OCI-LY1 (cell line): ENCODE results near the gene TIE1.
A peak's percentile ranks its signal among the peaks of the same experiment; 100 is the strongest.

Source experiments
- H2AFZ ChIP-seq: fragments of 200-600 bp; sonication (generic), shearing (Covaris generic); 2 replicates; pipeline ENCODE4 v1.6.0; 2014; ENCODE audit warnings: antibody characterized with exemption, mild to moderate bottlenecking, low read length
- H3F3A ChIP-seq: fragments of 200-600 bp; sonication (generic), shearing (Covaris generic); 2 replicates; pipeline ENCODE4 v1.6.0; 2014; ENCODE audit warnings: mild to moderate bottlenecking, antibody characterized with exemption, low read length, moderate library complexity; ENCODE audit not compliant: insufficient read depth
- H3K27ac ChIP-seq: fragments of 200-600 bp; sonication (generic); 2 replicates; pipeline ENCODE4 v1.5.1; 2014; ENCODE audit warnings: low read length, mixed run types, mild to moderate bottlenecking, low read depth; ENCODE audit not compliant: poor library complexity, severe bottlenecking
- H3K27me3 ChIP-seq: fragments of 200-600 bp; sonication (generic); 2 replicates; pipeline ENCODE4 v1.6.0; 2014; ENCODE audit warnings: antibody characterized with exemption, mild to moderate bottlenecking, low read length, moderate library complexity; ENCODE audit not compliant: insufficient read depth
- H3K36me3 ChIP-seq: fragments of 200-600 bp; sonication (generic); 2 replicates; pipeline ENCODE4 v1.6.1; 2014; ENCODE audit warnings: mild to moderate bottlenecking, antibody characterized with exemption, low read length, moderate library complexity, mixed read lengths; ENCODE audit not compliant: insufficient read depth
- H3K4me1 ChIP-seq: fragments of 200-600 bp; sonication (generic); 2 replicates; pipeline ENCODE4 v1.5.1; 2014; ENCODE audit warnings: mild to moderate bottlenecking, low read length, moderate library complexity; ENCODE audit not compliant: insufficient read depth, severe bottlenecking
- H3K4me2 ChIP-seq: fragments of 200-600 bp; sonication (generic), shearing (Covaris generic); 2 replicates; pipeline ENCODE4 v1.6.1; 2014; ENCODE audit warnings: low read length
- H3K4me3 ChIP-seq: fragments of 200-600 bp; sonication (generic); 2 replicates; pipeline ENCODE4 v1.5.1; 2014; ENCODE audit warnings: low read length, low read depth, mild to moderate bottlenecking, mixed read lengths; ENCODE audit not compliant: poor library complexity, severe bottlenecking
- H3K79me2 ChIP-seq: fragments of 200-600 bp; shearing (Covaris generic); 2 replicates; pipeline ENCODE4 v1.6.1; 2016; ENCODE audit warnings: mixed run types, low read length, mixed read lengths; ENCODE audit not compliant: insufficient read depth
- H3K9ac ChIP-seq: fragments of 200-600 bp; sonication (generic), shearing (Covaris generic); 2 replicates; pipeline ENCODE4 v1.6.1; 2014; ENCODE audit warnings: mild to moderate bottlenecking, low read length, mixed read lengths
- H3K9me2 ChIP-seq: fragments of 200-600 bp; sonication (generic), shearing (Covaris generic); 2 replicates; pipeline ENCODE4 v1.6.1; 2014; ENCODE audit warnings: low read depth, mild to moderate bottlenecking, low read length, mixed read lengths
- H3K9me3 ChIP-seq: fragments of 200-600 bp; shearing (Covaris generic); 2 replicates; pipeline ENCODE4 v1.6.1; 2014; ENCODE audit warnings: low read length, mixed read lengths
- H4K20me1 ChIP-seq: fragments of 200-600 bp; sonication (generic), shearing (Covaris generic); 2 replicates; pipeline ENCODE4 v1.6.0; 2016; ENCODE audit warnings: mild to moderate bottlenecking, low read length; ENCODE audit not compliant: insufficient read depth
- CTCF ChIP-seq: fragments of 200-600 bp; sonication (generic), shearing (Covaris generic); IDR thresholded peaks from 2 replicates; pipeline ENCODE4 v1.5.1; 2017; ENCODE audit warnings: mild to moderate bottlenecking, antibody characterized with exemption, low read length, moderate library complexity, mixed read lengths
- EZH2 ChIP-seq: fragments of 200-600 bp; sonication (generic), shearing (Covaris generic); IDR thresholded peaks from 2 replicates; pipeline ENCODE4 v1.8.0; 2017; ENCODE audit warnings: borderline replicate concordance, mixed run types, mild to moderate bottlenecking, antibody characterized with exemption, low read length, moderate library complexity, mixed read lengths

The TIE1 gene

GRCh38 chr1:43365678-43366077, 64.9 kb downstream of the TIE1 start:
- no peaks in the 10 kb centered on the region for H3K27me3 ChIP-seq
- peaks cover 49% of the 10 kb centered on the region for H3K36me3 ChIP-seq
- no peak overlapping the region for H2AFZ ChIP-seq
- H3K4me1 ChIP-seq: peaks cover 34% of the 10 kb centered on the region
- H3K4me2 ChIP-seq: peak overlapping the region; percentile 81
- no peaks in the 10 kb centered on the region for H4K20me1 ChIP-seq
- TF ChIP-seq EZH2: no peak
- no peak for TF ChIP-seq CTCF
- H3K9me3 ChIP-seq: no peaks in the 10 kb centered on the region
- H3K4me3 ChIP-seq: peak overlapping the region; percentile 85
- no peak overlapping the region for H3K27ac ChIP-seq
- H3K9me2 ChIP-seq: no peaks in the 10 kb centered on the region
- no peaks in the 10 kb centered on the region for H3K79me2 ChIP-seq
- H3F3A ChIP-seq: peaks cover 4% of the 10 kb centered on the region; the same call in 1 of the 2 replicates
- peak overlapping the region; percentile 88; the same call in 1 of the 2 replicates for H3K9ac ChIP-seq

GRCh38 chr1:43366179-43366578, 65.4 kb downstream of the TIE1 start:
- Histone ChIP-seq H3F3A (peaks cover 4% of the 10 kb centered on the region; the same call in 1 of the 2 replicates), H2AFZ (no peak overlapping the region), H3K9me3 (no peaks in the 10 kb centered on the region), H3K27me3 (no peaks in the 10 kb centered on the region), H3K4me2 (peak overlapping the region; percentile 81), H4K20me1 (no peaks in the 10 kb centered on the region), H3K4me3 (peak overlapping the region; percentile 85), H3K79me2 (no peaks in the 10 kb centered on the region), H3K27ac (peak overlapping the region; percentile 66), H3K4me1 (peaks cover 29% of the 10 kb centered on the region), H3K9ac (peak overlapping the region; percentile 88), H3K9me2 (no peaks in the 10 kb centered on the region), H3K36me3 (peaks cover 44% of the 10 kb centered on the region)
- no peak for TF ChIP-seq EZH2
- no peak for TF ChIP-seq CTCF

DNA sequence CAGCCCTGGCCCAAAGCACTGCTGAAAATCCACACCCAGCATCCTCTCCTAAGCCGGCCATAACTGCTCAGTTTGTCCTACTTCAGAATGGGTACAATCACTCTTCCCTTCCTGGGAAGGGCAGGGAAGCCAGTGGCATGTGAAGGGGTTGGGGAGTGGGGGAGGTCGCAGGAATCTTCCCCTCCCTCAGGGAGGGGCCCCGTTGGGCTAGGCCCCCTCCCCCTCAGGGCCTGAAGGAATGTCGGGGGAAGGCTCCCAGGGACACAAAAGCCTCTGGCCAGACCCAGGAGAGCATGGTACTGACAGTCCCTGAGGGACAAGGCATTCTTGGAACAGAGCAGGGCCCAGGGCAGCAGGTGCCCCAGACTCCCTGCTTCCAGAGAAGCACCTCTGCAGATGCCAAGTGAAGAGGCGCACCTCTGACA, 65.8 kb downstream of the TIE1 start:
- Histone ChIP-seq H3K9ac (peak overlapping the region; percentile 88), H3K27me3 (no peaks in the 10 kb centered on the region), H2AFZ (no peak overlapping the region), H3K36me3 (peaks cover 40% of the 10 kb centered on the region), H3K4me1 (peaks cover 24% of the 10 kb centered on the region), H3F3A (peaks cover 3% of the 10 kb centered on the region; the same call in 1 of the 2 replicates), H3K27ac (peak overlapping the region; percentile 66), H3K79me2 (no peaks in the 10 kb centered on the region), H3K4me3 (peak overlapping the region; percentile 85), H3K9me3 (no peaks in the 10 kb centered on the region), H3K4me2 (peak overlapping the region; percentile 81), H4K20me1 (no peaks in the 10 kb centered on the region), H3K9me2 (no peaks in the 10 kb centered on the region)
- TF ChIP-seq CTCF: no peak
- TF ChIP-seq EZH2: no peak
